ENCODE measurements around the gene GPX2. TPM values are rescaled to one million over a fixed set of nuclear protein-coding genes. Genes with fewer than 3 reads are reported as not detected.

GPX2 gene
- total and polyA plus RNA-seq, 10 of the 15 experiments (the other 5 are each of a cell fraction or from before 2014, with no cell fraction given), result not detected

- SMC1A ChIA-PET (ENCODE audit: uncharacterized antibody, unreplicated experiment), result interaction anchor here (0.6 to 2.6 kb wide), 6 partner anchors 11 to 455 kb away, joined by 3 to 12 read pairs (median 3); no protein-coding TSS in a partner anchor
- CTCF ChIA-PET, result interaction anchor here (0.7 to 3.5 kb wide), 16 partner anchors 10 to 109 kb away, joined by 3 to 20 read pairs (median 4); no protein-coding TSS in a partner anchor
- no peak for TF ChIP-seq SIN3A (IDR thresholded peaks at IDR 0.05; ENCODE audit: low read depth, low read length)
- TF ChIP-seq CTCF (IDR thresholded peaks at IDR 0.05 in 2 of 3, conservative IDR thresholded peaks at IDR 0.05 in 1 of 3; ENCODE audit: control insufficient read depth in 2 of 3, extremely low read depth in 1 of 3, insufficient read depth in 1 of 3, low read depth in 3 of 3, low read length in 3 of 3), result peak; percentile 33 to 43 (median 37); a peak in 4 of 6 replicates
- TF ChIP-seq RAD21 (IDR thresholded peaks at IDR 0.05; ENCODE audit: insufficient read depth, low read depth, low read length), result peak; percentile 39
- Histone ChIP-seq H3K79me2 (ENCODE audit: control insufficient read depth, insufficient read depth, low read length) (peaks cover 18% of the 10 kb centered on the region), H2AFZ (ENCODE audit: control insufficient read depth, low read depth, low read length) (no peak overlapping the region), H3K9ac (ENCODE audit: control insufficient read depth, insufficient read depth, low read length) (no peak overlapping the region), H3K27ac (ENCODE audit: control insufficient read depth, insufficient read depth) (no peak overlapping the region), H3K27me3 (replicated peaks in 1 of 2; ENCODE audit: control insufficient read depth in 2 of 2, insufficient read depth in 2 of 2, low read length in 1 of 2) (no peaks in the 10 kb centered on the region), H3K4me1 (ENCODE audit: control insufficient read depth, insufficient read depth, low read length) (peaks cover 3% of the 10 kb centered on the region; the same call in 1 of the 2 replicates), H3K9me3 (replicated peaks; ENCODE audit: control insufficient read depth, insufficient read depth, low read length) (no peaks in the 10 kb centered on the region; the same call in 2 of the 3 replicates), H4K20me1 (ENCODE audit: control insufficient read depth, insufficient read depth) (no peaks in the 10 kb centered on the region), H3K4me2 (ENCODE audit: control insufficient read depth, insufficient read depth) (no peak overlapping the region), H3K4me3 (no peak overlapping the region), H3K36me3 (ENCODE audit: control insufficient read depth in 2 of 2, insufficient read depth in 2 of 2, low read length in 1 of 2) (no peaks in the 10 kb centered on the region; a peak in 1 of 4 replicates)
- ATAC-seq, result no peak
- in situ Hi-C loops (cut with MboI), result no loop called here
- no peak for DNase-seq (ENCODE audit: low read depth, low spot score)
- WGBS (ENCODE audit: insufficient coverage, insufficient replicate concordance, low lambda C conversion rate, missing lambda C conversion rate), result 2% methylated on average over 3 of the region's 3 CpGs
- BruUV-seq (replicated peaks), result no TSS peak
- FAIRE-seq, result no peak
- intact Hi-C loops (cut with micrococcal nuclease; ENCODE audit: unreplicated experiment), result no loop called here
- RAD21 ChIA-PET (ENCODE audit: unreplicated experiment), result interaction anchor here (0.6 to 1.8 kb wide), 7 partner anchors 13 to 238 kb away, joined by 3 to 8 read pairs (median 4); partner anchors contain the start of gene FNTB
- POLR2A ChIA-PET, result no interaction called here
Measured at GRCh38 chr14:64910847-64911495, 31.6 kb downstream of the GPX2 start.

All from GM12878 (cell line).